Measurements from ENCODE around the gene KRTAP10-3. TPM values are rescaled to one million over a fixed set of nuclear protein-coding genes. Genes with fewer than 3 reads are reported as not detected.

KRTAP10-3 gene
- total and polyA plus RNA-seq, 3 experiments from 2014 or later: not detected

DNA sequence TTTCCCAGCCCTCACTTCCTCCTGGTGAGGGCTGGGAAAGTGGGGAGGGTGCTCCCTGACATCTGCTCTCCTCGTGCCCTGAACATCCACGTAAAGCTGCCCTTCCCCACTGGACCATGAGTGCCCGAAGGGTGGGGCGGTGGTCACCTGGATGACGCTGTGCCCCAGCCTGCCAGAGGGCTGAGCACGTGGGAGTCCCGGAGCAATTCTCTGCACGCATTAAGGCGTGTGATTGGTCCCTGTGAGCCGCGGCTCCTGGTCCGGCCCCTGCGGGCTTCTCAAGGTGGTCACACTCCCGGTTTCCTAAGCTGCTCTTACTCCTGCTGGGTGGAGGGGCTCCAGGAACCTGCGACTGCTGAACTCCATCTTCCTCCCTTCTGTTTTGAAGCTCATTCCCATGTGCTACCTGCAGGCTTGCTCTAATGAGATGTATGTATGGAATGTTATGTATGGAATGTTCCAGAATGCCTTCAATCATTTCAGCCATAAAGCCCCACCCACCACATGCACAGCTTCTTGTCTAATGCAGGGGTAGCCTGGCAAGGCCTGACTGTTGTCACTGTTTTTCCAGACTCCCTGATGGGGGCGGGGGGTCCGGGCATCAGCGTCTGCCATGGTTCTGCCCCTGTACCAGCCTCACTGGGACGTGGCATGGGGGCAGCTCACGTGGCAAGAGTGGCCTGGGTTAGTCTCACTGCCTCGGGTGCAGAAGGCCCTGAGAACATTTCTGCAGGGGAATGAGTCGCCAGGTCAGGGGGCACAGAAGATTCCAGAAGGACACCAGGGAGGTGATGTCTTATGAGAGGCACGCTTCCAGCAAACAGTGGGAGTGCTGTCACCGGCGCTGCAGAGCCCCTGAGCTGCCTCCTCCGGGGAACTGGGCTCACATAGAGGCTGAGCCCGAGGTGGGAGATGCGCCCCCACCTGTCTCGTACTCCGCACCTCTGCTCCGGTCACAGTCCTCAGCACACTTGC, 38.0 kb downstream of the KRTAP10-3 start:
- H3K4me3 ChIP-seq (ENCODE audit: low read length): no peak overlapping the region
- H3K4me1 Mint-ChIP-seq: no peaks in the 10 kb centered on the region
- H3K9me3 ChIP-seq (ENCODE audit: low read length): no peaks in the 10 kb centered on the region
- H3K27ac ChIP-seq (ENCODE audit: low read depth, low read length): no peak overlapping the region
- ChIA-PET CTCF (interaction anchor here (1.3 kb wide), 1 partner anchor 10 kb away, joined by 4 read pairs; no protein-coding TSS in a partner anchor), POLR2A (no interaction called here)
- H3K27me3 Mint-ChIP-seq: no peaks in the 10 kb centered on the region
- no peak overlapping the region for H3K4me3 Mint-ChIP-seq
- H3K27ac Mint-ChIP-seq: peak overlapping the region in 1 of 8 donors; percentile 12
- no peak for DNase-seq
- no peaks in the 10 kb centered on the region for H3K27me3 ChIP-seq (ENCODE audit: insufficient read depth, low read length, poor library complexity, severe bottlenecking)
- no peaks in the 10 kb centered on the region for H3K9me3 Mint-ChIP-seq
- no peaks in the 10 kb centered on the region for H3K36me3 Mint-ChIP-seq
- H3K36me3 ChIP-seq (ENCODE audit: insufficient read depth, low read length): no peaks in the 10 kb centered on the region
- H3K4me1 ChIP-seq (ENCODE audit: insufficient read depth, low read length): no peaks in the 10 kb centered on the region

DNA sequence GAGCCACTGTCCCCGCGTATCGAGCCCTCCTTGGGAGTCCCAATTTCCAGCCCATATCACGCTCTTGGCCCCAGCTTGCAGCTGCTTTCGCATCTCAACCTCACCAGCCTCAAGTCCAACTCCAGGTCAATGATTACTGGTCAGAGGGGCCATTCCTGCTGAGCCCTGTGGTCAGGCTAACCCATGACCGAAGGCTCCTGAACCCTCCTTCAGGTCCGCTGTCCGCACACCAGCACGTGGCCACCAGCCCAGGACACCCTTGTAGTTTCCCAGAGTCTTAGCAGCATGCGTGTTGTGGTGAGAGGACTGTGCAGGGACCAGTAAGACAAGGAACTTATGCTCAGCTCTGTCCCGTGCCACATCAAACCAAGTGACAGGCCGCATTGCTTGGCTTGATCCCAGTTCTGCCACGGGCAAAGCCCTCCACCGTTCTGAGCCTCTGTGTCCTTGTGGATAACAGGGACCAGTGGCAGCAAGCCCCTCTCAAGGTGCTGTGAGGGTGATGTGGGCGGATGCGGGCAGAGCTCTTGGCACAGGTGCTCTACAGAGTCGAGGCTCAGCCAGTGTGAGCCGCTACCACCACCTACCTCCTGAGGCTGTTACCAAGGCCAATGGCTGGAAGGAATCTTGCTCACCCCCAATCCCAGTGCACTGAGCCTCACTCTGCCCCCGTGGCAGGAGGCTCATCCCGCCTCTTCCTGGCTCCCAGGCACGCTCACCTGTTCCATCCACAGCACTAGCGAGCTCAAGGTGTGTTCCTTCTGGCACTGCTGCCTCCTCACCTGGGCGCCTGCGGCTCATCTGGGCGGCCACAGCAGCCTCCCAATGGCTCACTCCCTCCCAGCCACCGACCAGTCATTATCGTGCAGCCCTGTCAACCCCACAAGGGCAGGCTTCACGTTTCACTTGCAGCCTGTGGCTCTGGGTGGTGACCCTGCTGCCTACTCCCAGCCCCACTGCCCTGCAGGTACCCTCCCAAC, 39.0 kb downstream of the KRTAP10-3 start:
- CTCF ChIA-PET: interaction anchor here (1.4 kb wide), 1 partner anchor 9 kb away, joined by 5 read pairs; no protein-coding TSS in a partner anchor

DNA sequence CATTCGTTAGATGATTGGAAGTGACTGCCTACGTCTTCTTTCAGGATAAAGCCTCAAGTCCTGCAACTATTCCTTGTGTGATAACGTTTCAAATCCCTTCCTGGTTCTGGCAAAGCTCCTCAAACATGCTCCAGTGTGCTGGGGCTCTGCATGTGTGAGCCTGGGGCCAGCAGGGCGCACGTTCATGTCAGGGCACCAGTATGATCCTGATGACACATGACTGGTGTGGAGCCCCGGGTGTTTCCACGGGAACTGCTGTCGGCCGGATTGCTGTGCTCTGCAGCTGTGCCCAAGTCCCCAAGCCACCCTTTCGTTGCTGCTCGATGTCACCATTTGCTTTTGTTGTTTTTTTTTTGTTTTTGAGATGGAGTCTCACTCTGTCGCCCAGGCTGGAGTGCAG, 39.9 kb downstream of the KRTAP10-3 start:
- Histone ChIP-seq H3K9me3 (ENCODE audit: low read length) (no peaks in the 10 kb centered on the region), H3K36me3 (ENCODE audit: insufficient read depth, low read length) (no peaks in the 10 kb centered on the region), H3K27ac (ENCODE audit: low read depth, low read length) (no peak overlapping the region), H3K4me1 (ENCODE audit: insufficient read depth, low read length) (no peaks in the 10 kb centered on the region), H3K27me3 (ENCODE audit: insufficient read depth, low read length, poor library complexity, severe bottlenecking) (no peaks in the 10 kb centered on the region), H3K4me3 (ENCODE audit: low read length) (no peak overlapping the region)
- DNase-seq: peak in 1 of 5 donors; percentile 25
- Mint-ChIP-seq H3K9me3 (no peaks in the 10 kb centered on the region), H3K4me3 (no peak overlapping the region), H3K27me3 (no peaks in the 10 kb centered on the region), H3K4me1 (no peaks in the 10 kb centered on the region), H3K27ac (no peak overlapping the region), H3K36me3 (no peaks in the 10 kb centered on the region)
- CTCF ChIA-PET: interaction anchor here (1.4 to 1.5 kb wide), 2 partner anchors 8 to 92 kb away, joined by 3 to 5 read pairs; no protein-coding TSS in a partner anchor
- POLR2A ChIA-PET: no interaction called here

More for the DNA sequence above, 39.0 kb downstream of the KRTAP10-3 start:
- H3K36me3 ChIP-seq (ENCODE audit: insufficient read depth, low read length): no peaks in the 10 kb centered on the region
- H3K4me3 Mint-ChIP-seq: no peak overlapping the region
- H3K9me3 ChIP-seq (ENCODE audit: low read length): no peaks in the 10 kb centered on the region
- H3K4me1 Mint-ChIP-seq: no peaks in the 10 kb centered on the region
- H3K27me3 ChIP-seq (ENCODE audit: insufficient read depth, low read length, poor library complexity, severe bottlenecking): no peaks in the 10 kb centered on the region
- H3K27ac Mint-ChIP-seq: peak overlapping the region in 1 of 8 donors; percentile 50
- no peaks in the 10 kb centered on the region for H3K9me3 Mint-ChIP-seq
- no peaks in the 10 kb centered on the region for H3K36me3 Mint-ChIP-seq
- no peak overlapping the region for H3K4me3 ChIP-seq (ENCODE audit: low read length)
- H3K27ac ChIP-seq (ENCODE audit: low read depth, low read length): no peak overlapping the region
- DNase-seq: no peak
- no peaks in the 10 kb centered on the region for H3K4me1 ChIP-seq (ENCODE audit: insufficient read depth, low read length)
- POLR2A ChIA-PET: no interaction called here
- H3K27me3 Mint-ChIP-seq: no peaks in the 10 kb centered on the region

DNA sequence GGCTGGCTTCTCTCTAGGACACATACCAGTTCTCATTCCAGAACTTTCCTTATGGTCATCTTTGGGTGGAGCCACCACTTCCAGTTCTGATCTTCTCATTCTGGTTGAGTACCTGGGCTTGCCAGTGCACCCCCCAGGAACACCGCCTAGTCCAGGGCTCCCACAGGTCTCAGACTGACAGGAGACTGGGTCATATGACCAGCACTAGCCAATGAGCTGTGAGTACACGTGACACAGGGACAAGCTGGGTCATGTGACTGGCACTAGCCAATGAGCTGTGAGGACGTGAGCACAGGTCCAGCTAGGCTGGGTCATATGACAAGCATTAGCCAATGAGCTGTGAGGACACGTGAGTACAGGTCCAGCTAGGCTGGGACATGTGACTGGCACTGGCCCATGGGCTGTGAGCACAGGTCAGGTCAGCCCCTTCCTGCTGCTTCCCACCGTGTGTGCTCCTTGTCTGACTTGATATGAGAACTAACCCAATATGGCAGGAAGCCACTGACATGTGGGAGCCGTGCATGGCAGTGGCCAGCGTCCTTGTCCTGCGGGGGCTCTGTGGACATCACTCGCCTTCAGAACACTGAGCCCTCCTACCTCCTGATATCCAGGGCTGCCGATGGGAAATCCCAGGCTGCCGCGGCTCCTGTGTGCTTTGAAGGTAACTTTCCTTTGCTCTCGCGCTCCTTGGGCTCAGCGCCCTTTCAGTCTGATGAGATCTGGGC, 41.3 kb downstream of the KRTAP10-3 start:
- no peaks in the 10 kb centered on the region for H3K9me3 Mint-ChIP-seq
- peak overlapping the region in 3 of 8 donors; percentile 38 to 51 (median 48) for H3K27ac Mint-ChIP-seq
- no peaks in the 10 kb centered on the region for H3K27me3 ChIP-seq (ENCODE audit: insufficient read depth, low read length, poor library complexity, severe bottlenecking)
- peak in 1 of 5 donors; percentile 39 for DNase-seq
- H3K36me3 Mint-ChIP-seq: no peaks in the 10 kb centered on the region
- no peak overlapping the region for H3K27ac ChIP-seq (ENCODE audit: low read depth, low read length)
- ChIA-PET POLR2A (no interaction called here), CTCF (interaction anchor here (0.9 to 1.5 kb wide), 2 partner anchors 93 to 284 kb away, joined by 3 read pairs; partner anchors contain the start of gene UBE2G2)
- no peaks in the 10 kb centered on the region for H3K4me1 Mint-ChIP-seq
- no peaks in the 10 kb centered on the region for H3K36me3 ChIP-seq (ENCODE audit: insufficient read depth, low read length)
- H3K9me3 ChIP-seq (ENCODE audit: low read length): no peaks in the 10 kb centered on the region
- no peak overlapping the region for H3K4me3 ChIP-seq (ENCODE audit: low read length)
- no peaks in the 10 kb centered on the region for H3K4me1 ChIP-seq (ENCODE audit: insufficient read depth, low read length)
- H3K4me3 Mint-ChIP-seq: peak overlapping the region in 1 of 7 donors; percentile 50
- H3K27me3 Mint-ChIP-seq: no peaks in the 10 kb centered on the region

GRCh38 chr21:44516828-44517174, 41.8 kb downstream of the KRTAP10-3 start:
- no peaks in the 10 kb centered on the region for H3K9me3 Mint-ChIP-seq
- Histone ChIP-seq H3K27me3 (ENCODE audit: insufficient read depth, low read length, poor library complexity, severe bottlenecking) (no peaks in the 10 kb centered on the region), H3K4me3 (ENCODE audit: low read length) (no peak overlapping the region), H3K4me1 (ENCODE audit: insufficient read depth, low read length) (no peaks in the 10 kb centered on the region), H3K36me3 (ENCODE audit: insufficient read depth, low read length) (no peaks in the 10 kb centered on the region), H3K9me3 (ENCODE audit: low read length) (no peaks in the 10 kb centered on the region), H3K27ac (ENCODE audit: low read depth, low read length) (no peak overlapping the region)
- CTCF ChIA-PET: no interaction called here
- no peaks in the 10 kb centered on the region for H3K36me3 Mint-ChIP-seq
- POLR2A ChIA-PET: no interaction called here
- H3K4me3 Mint-ChIP-seq: peak overlapping the region in 1 of 7 donors; percentile 50
- no peaks in the 10 kb centered on the region for H3K27me3 Mint-ChIP-seq
- DNase-seq: no peak
- H3K4me1 Mint-ChIP-seq: no peaks in the 10 kb centered on the region
- no peak overlapping the region for H3K27ac Mint-ChIP-seq

DNA sequence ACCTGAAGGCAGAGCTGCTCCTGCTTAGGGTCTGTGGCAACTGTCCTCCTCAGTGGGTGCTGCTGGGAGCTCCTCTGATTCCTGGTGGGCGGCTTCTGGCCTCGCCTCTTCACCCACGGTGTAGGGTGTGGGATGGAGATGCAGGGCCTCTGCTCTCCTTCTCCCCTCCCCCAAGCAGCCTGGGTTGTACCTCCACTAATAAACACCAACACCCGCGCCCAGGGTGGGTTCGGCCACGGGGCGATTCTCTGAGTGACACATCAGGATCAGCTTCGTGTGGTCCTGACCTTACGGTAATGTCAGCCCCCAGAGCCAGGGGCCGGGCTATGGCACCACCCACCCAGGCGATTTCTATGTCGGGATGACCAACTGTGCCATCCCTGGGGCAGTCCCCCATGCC, 42.3 kb downstream of the KRTAP10-3 start:
- ChIA-PET CTCF (interaction anchor here (2.2 kb wide), 1 partner anchor 277 kb away, joined by 7 read pairs; no protein-coding TSS in a partner anchor), POLR2A (no interaction called here)
- Histone ChIP-seq H3K4me3 (ENCODE audit: low read length) (no peak overlapping the region), H3K27ac (ENCODE audit: low read depth, low read length) (no peak overlapping the region), H3K27me3 (ENCODE audit: insufficient read depth, low read length, poor library complexity, severe bottlenecking) (no peaks in the 10 kb centered on the region), H3K9me3 (ENCODE audit: low read length) (no peaks in the 10 kb centered on the region), H3K36me3 (ENCODE audit: insufficient read depth, low read length) (no peaks in the 10 kb centered on the region), H3K4me1 (ENCODE audit: insufficient read depth, low read length) (no peaks in the 10 kb centered on the region)
- no peak for DNase-seq
- no peak overlapping the region for H3K4me3 Mint-ChIP-seq
- no peaks in the 10 kb centered on the region for H3K9me3 Mint-ChIP-seq
- H3K27ac Mint-ChIP-seq: no peak overlapping the region
- no peaks in the 10 kb centered on the region for H3K36me3 Mint-ChIP-seq
- H3K27me3 Mint-ChIP-seq: no peaks in the 10 kb centered on the region
- no peaks in the 10 kb centered on the region for H3K4me1 Mint-ChIP-seq

DNA sequence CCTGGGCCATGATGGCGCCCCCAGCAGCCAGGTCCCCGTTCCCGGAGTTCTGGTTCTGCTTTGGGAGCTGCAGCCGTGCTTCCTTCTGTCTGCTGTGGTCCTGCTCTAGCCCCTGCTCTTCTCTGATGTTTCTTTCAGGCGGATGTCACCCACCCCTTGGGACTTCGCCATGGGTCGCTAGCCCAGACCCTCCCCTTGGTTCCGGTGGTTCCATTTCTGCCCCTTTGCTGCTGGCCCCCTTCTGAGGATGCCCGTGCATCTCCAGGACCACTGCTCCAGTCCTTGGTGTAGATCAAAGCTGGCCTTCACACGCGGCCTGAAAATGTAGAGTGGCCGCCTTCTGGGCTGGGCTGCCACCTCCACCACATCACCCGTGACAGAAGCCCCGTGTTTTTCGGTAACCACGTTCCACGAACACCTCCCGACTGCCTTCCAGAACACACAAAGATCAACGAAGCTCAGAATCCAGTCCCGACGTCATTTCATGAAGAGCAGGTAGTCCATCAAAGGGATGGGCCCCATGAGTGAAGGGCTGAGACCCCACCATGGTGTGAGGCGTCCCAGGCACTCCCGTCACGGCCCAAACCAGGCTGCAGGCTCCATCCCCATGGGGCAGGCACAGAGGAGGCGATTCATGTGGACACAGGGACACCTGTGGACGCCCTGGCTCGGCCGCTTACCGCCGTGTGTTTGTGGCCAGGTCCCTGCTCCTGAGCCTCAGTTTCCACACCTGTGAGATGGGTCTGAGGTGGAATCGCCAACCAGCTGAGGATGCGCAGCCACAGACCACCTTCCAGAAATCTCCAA, 43.0 kb downstream of the KRTAP10-3 start:
- no peaks in the 10 kb centered on the region for H3K9me3 ChIP-seq (ENCODE audit: low read length)
- H3K4me3 ChIP-seq (ENCODE audit: low read length): no peak overlapping the region
- Mint-ChIP-seq H3K27me3 (no peaks in the 10 kb centered on the region), H3K4me3 (no peak overlapping the region), H3K36me3 (no peaks in the 10 kb centered on the region), H3K9me3 (no peaks in the 10 kb centered on the region), H3K27ac (peak overlapping the region in 3 of 8 donors; percentile 48 to 79 (median 70)), H3K4me1 (peaks cover 0 to 4% (median 0%) of the 10 kb centered on the region in 3 donors)
- CTCF ChIA-PET: interaction anchor here (0.8 to 2.2 kb wide), 2 partner anchors 227 to 278 kb away, joined by 3 to 7 read pairs; no protein-coding TSS in a partner anchor
- peak in 1 of 5 donors; percentile 22 for DNase-seq
- no peaks in the 10 kb centered on the region for H3K36me3 ChIP-seq (ENCODE audit: insufficient read depth, low read length)
- POLR2A ChIA-PET: no interaction called here
- peaks cover 7% of the 10 kb centered on the region for H3K4me1 ChIP-seq (ENCODE audit: insufficient read depth, low read length)
- no peak overlapping the region for H3K27ac ChIP-seq (ENCODE audit: low read depth, low read length)
- no peaks in the 10 kb centered on the region for H3K27me3 ChIP-seq (ENCODE audit: insufficient read depth, low read length, poor library complexity, severe bottlenecking)
